Myocyte (in vitro differentiated cells): ENCODE results near the gene DFFB. TPM values are rescaled to one million over a fixed set of nuclear protein-coding genes. Genes with fewer than 3 reads are reported as not detected.

Experiments used
- DNase-seq: peaks from one replicate; pipeline ENCODE4 v3.0.0-alpha.2; 2012; ENCODE audit warnings: low read depth
- total RNA-seq: library from RNA; depleted of rRNA; stranded (reverse); fragments of >200 nt; gene quantifications from 2 replicates; pipeline ENCODE4 v1.2.3, GENCODE V29; 2014

DFFB gene
- total RNA-seq, 1 donor from 2014 or later = 3.7 TPM

DNA sequence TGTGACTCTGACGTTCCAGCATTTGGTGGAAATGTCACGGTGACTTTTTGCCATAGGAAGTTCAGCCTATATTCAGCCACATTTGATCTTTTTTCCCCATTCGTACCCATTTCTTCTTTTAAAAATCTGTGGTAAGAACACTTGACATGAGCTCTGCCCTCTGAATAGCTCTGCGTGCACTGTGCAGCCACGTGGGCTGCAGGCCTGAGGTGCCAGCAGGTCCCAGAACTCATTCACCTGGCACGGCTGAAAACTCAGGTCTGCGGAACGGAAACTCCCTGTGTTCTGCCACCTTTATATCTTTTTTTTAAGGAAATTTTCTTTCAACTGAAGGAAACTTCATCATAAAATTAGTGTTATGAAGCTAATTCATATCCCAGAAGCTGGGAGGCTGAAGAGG lies 28.9 kb upstream of the DFFB start:
- no peak for DNase-seq

DNA sequence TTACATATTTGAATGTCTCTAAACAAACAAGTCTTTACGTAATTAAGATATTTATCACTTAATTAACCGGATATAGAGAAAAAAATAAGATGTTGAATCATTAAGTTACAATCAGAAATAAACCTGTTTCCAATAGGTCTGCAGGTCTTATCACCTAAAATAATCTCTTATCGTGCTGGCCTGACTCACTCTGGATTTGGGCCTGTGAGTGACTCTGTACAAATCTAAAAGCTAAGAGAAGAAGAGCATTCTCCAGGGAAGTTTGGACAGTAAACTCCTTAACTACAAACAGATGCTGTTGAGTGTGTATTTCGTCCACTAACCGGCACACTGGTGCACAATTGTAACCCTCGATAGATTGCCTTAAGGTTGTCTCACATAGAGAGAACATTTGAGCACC lies 25.6 kb upstream of the DFFB start:
- no peak for DNase-seq

DNA sequence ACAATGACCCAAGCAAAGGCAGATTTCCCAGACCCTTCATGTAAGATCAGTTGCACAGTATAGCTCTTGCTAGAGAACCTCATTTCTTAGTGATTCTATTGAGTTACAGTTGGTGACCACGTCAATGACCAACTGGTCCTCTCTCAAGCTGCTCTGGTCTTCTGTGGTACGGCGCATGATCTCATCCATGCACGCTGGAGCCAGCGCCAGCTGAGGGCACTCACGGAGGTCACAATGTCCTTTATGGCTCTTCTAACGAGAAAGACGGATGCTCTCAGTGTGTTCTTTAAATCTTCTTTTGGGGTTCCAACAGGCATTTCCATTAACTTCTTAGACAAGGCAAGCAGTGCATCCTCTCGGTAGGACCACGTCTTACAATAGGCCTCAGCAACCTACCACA lies 22.6 kb upstream of the DFFB start:
- no peak for DNase-seq

DNA sequence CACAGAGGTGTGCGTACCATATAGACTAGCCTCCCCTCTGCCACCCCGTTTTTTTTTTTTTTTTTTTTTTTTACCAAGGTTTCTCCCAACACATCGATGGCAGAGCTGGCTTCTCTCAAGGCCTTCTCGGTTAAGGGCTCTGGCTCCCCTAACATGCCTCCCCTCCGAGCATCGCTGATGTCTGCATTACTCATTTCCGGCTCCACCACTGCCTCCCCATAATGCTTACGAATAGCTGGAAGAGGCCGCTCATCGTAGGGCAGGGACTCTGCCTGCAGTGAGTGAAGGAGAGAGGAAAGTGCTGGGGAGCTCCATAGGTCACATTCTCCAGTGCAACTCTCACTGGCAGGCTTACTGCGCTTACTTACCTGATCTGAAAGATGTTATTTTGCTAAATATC lies 20.9 kb upstream of the DFFB start:
- no peak for DNase-seq

DNA sequence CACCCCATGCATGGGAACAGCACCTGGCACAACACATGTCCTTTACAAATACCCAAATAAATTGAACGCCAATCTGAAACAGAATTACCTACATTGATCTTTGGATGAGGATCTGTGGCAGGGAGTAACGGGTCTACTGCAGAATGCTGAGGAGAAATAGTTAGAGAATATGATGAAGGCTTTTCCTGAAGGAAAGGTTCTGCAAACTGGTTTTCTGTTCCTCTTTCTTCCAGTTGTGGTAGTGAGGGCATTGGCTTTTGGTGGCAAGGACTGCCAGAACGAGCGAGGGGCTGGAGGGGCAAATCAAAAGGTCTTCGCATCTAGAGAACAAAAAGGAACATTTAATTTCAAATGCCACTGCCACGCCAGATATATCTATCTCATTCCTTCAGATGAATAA lies 20.1 kb upstream of the DFFB start:
- no peak for DNase-seq

DNA sequence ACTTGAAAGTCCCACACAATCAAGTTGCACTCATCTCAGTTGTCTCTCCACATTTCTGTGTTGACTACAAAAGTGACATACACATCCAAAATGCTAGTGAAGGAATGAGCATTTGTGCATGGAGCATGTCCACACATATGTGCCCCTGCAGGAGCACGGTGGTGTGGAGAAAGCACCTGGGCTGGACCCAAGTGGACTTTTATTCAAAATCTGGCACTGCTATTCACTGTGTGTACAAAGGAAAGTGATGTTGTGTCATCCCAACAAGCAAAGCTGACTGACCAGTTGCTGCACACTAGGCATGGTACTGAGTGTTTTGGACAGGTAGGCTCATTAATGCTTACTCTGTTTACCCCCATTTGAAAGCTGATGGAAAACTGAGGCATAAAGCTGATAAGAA lies 19.6 kb upstream of the DFFB start:
- DNase-seq = no peak

DNA sequence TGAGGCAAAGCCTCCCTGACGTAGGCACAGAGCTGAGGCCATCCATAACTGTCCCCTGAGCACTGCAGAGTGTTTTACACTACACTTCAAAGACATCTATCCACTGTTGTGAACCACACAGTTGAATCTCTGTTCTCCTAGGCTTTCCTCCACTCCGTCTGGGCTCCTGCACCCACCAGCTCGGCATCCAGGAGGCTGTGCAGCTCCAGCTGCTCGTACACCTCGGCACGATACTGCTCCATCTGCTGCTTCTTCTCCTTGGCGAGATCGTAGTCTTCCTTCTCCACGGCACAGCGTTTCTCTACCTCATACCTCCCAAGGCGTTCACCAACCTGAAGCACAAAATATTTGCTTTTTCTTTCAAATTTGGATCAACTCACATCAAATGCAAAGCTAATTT lies 18.5 kb upstream of the DFFB start:
- no peak for DNase-seq

DNA sequence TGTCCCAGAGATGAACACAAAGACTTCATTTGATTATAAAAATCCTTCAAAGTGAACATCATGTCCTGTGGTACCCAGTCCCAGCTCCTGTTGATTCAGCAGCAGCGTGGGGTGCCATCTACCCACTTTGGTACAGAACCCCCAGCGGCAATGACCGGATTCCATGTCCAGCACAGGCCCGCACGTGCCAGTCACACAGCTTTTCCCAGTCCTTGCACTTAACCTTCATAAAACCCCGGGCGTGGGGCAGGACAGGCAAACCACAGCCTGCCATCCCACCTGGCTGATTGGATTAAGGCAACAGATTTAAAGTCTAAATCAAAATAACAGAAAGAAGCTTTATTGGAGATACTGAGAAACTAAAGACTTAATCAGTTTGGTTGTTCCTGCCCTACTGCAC lies 15.8 kb upstream of the DFFB start:
- no peak for DNase-seq

DNA sequence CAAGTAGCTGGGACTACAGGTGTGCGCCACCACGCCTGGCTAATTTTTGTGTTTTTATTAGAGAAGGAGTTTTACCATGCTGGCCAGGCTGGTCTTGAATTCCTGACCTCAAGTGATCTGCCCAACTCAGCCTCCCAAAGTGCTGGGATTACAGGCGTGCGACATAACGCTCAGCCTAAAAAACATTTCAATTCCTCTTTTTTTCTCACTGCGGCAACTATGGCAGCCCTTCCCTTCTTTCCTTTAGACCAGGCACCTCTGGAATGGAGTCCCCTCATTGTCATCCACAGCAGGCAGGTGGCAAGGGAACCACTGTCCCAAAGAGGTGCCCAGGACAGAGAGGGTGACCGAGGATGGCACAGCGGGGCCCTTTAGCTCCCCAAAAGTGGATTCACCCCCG lies 14.4 kb upstream of the DFFB start:
- DNase-seq = no peak

DNA sequence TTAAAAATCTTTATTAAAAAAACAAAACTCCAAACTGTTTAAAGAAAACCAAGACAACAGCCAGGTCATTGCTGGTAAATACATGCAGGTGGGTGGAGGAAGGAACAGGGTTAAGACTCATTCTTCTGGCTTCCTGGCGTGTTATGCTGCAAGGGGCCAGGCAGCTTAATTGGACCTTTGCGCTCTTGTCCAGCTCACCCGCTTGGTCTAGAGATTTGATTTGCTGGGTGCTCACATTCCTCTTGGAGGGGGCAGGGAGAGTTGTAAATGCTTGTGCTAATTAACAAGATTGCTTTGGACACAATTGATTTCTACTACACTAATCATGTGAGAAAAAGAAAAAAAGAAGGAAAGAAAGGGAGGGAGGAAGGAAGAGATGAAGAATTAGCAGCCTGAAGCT lies 10.7 kb upstream of the DFFB start:
- DNase-seq = no peak

DNA sequence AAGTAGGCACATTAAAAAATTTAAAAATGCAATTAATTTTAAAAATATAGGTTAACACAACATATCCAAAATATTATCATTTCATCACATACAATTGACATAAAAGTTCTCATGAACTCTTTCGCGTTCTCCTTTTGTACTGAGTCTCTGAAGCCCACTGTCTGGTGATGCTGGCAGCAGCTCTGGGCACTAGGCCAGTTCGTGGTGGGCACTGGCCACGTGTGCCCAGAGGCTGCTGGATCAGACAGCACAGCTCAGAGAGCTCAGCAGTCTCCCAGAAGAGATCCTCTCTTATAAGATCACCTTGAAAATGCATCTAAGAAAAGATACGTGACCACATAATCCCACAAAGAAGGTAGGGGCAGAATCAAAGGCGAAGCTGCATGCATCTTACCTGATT lies 10.2 kb upstream of the DFFB start:
- no peak for DNase-seq

DNA sequence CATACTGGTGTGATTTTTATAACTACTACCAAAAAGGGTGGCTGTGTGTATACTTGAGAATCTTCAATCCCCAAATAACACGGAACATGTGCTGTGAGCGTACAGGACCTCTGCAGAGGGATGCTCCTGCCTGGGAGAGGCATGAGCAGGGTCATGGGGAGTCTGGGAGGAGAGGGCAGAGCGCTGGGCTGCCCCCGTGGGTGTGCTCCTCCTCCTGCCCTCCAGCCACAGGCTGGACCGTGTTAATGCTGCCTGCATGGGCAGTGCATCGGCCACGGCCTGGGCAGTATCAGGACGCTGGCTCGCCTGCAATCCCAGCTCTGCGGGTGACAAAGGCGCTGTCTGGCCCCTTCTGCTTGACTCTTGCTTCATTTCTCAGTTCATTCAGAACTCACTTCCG lies 6.4 kb upstream of the DFFB start:
- no peak for DNase-seq

DNA sequence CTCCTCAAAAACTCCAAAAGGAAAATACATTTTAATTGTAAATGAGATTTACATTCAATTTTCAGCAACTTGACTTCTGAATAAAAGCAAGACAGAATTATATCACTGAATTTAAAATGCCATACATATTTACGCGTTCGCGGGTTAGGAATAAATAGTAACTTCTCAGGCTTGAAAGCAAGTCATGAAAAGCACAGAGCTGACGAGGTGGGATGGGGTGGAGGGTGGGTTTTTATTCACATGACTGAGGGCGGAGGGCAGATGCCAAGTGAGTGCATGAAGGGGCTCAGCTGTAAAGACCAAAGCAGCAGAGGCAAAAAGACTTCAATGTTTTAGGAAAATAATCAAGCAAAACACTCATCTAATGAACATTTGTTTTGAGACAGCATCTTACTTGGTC lies 6.0 kb upstream of the DFFB start:
- DNase-seq = no peak

DNA sequence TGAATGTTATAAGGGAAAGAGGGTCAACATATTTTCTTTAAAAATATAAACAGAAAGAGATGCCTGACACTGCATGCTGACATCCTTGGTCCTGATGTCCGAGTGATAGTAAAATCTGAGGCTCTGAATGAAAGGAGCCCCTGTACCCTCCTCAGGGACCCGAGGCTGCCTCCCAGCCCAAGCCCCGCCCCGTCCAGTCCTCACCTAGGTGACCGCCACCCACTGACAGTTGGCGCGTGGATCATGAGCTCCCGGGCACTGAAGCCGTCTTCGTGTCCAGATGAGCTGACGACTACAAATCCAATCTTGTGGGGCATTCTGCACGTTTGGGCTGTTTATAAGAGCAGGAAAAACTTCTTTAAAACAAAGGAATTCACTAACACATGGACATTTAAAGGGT lies 5.2 kb upstream of the DFFB start:
- no peak for DNase-seq

DNA sequence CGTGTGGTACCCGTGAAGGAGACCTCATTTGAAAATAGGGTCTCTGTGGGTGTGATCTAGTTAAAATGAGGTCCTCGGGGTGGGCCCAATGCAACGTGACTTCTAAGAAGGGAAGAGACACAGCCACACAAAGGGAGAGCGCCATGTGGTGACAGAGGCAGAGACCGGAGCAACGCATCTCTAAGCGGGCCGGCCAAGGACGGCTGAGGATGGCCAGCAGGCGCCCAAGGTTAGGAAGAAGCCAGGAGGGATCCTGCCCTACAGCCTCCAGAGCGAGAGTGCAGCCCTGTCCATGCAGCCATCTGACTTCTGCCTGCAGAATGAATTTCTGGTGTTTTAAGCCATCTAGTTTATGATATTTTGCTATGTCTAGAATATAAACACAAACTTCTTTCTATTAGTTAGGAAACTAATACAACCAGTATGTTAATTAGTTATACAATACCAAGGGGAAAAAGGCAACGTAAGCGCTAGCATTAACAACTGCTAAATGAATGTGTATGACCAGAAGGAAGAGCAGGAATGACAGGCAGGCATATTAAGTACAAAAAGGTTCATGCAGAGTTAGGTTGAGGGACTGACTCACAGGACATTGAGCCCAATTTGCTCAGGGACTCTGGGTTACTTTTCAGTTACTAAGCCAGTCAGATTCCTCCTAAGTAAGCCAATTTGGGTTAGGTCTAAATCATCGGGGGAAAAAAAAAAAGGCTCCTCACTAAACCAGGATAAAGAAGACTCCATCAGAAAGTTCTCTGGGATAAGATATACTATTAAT lies 4.4 kb upstream of the DFFB start:
- DNase-seq = no peak

DNA sequence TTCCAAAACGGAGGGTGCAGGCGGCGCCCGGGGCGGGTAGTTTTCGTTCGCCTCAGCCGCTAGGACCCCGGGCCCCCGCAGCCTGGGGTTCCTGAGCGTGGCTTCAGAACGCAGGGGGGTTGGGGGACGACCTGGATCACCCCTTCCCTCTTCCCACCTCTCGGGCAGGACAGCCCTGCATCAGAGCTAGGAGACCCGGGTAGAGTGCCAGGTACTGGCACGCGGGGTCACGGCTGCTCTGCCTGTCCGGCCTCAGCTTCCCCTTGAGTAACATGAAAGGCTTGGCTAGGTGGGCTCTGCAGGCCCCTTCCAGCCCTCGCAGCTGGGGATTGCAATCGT lies 484 bp downstream of the DFFB start:
- DNase-seq = no peak

DNA sequence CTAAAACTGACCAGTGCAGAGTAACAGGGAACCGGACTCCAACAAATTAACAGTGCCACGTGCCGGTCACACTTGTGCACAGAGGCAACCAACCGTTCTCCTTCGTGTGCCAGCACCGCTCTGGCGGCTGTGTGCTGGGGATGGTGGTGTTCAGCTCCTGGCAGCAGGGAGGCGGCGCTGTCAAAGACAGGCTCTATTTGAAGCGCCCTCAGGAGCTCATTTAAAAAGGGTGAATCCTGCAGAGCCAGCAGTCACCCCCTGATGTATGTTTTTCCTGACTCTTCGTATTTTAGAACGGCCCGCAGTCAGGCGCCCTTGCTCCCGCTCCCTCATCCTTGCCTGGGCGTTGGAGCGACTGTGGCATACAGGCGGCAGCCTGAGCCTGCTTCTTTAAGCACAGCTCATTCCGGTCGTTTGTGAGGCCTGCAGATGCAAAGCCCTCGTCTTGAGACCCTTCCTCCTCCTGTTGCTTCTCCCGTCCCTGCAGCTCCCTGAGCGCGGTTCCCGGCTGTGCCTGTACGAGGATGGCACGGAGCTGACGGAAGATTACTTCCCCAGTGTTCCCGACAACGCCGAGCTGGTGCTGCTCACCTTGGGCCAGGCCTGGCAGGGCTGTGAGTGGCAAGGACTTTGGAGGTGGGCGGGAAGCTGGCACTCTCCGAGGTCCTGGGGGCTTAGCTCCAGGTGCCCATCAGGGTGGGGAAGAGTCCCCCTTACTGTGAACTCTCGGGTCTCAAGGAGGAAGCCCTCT lies 1.1 kb downstream of the DFFB start:
- peak; percentile 36 for DNase-seq

DNA sequence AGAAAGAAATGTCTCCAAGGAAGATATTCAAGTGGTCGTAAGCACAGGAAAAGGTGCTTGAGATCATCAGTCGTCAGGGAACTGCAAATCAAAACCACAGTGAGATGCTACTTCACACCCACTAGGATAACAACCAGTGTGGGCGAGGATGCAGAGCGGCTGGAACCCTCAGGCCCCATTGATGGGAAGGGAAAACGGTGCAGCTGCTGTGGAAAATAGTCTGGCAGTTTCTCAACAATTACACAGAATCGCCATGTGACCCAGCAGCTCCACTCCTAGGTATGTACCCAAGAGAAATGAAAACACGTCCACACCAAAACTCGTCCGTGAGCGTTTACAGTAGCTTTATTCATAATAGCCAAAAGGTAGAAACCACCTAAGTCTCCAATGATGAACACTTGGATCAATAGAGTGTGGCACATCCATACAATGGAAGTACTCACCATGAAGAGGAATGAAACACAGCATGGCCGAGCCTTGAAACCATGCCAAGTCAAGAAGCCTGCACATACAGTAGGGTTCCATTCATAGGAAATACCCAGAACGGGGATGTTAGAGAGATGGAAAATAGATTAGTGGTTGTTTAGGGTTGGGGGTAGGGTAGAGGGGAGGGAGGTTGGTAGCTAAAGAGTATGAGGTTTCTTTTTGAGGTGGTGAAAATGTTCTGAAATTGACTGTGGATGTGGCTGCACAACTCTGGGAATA lies 6.1 kb downstream of the DFFB start:
- peak; percentile 78 for DNase-seq

DNA sequence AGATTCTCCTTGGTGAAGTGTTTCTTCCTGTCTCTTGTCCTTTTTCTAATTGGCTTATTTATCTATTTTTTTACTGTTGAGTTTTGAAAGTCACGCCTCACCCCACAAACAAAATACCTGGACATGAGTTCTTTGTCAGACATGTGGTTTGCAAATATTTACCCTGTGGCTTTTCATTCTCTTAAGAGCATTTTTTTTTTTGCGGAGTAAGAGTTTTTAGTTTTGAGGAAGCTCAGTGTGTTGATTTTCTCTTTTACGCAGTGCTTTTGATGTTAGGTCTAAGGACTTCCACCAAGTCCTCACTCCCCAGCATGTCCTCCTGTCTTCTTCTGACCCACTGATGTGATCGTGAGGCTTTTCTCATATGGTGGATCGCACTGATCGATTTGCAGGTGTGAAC lies 7.6 kb downstream of the DFFB start:
- no peak for DNase-seq

DNA sequence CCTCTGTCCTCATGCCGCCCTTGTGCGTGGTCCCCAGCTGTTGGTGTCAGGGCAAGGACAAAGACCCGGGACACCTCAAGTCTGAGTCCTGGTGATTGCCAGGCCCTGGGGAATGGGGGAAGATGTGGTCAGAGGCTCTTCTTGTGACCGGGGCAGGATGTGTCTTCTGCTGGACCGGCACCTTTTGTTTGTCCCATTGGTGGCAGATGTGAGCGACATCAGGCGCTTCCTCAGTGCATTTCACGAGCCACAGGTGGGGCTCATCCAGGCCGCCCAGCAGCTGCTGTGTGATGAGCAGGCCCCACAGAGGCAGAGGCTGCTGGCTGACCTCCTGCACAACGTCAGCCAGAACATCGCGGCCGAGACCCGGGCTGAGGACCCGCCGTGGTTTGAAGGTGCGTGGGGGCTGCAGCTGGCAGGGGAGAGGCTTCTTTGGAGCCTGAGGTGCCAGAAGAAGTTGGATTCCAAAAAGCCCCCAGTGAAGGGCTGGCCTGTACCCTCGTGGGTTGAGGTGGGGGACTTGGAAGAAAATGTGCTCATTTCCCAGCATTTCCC lies 8.4 kb downstream of the DFFB start:
- DNase-seq = no peak

DNA sequence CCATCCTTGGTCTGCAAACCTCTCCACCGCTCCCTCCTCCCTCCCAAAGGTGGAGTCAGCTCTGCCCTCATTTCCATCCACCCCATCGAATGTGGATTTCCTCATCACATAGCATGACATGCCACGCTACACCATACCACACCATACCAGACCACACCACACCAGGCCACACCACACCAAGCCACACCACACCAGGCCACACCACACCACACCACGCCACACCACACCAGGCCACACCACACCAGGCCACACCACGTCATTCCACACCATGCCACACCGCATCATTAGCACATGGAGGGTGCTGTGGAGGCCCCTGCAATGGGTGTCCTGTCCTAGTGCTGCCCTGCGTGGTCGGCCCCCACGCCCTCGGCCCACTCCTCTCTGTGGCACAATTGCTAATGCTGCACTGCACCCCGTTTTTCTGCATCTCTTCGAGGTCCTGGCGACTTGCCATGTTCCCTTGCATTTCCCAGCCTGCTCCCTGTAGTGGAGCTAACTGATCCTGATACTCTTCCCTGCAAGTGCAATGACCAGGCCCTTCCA lies 11.3 kb downstream of the DFFB start:
- DNase-seq = no peak

DNA sequence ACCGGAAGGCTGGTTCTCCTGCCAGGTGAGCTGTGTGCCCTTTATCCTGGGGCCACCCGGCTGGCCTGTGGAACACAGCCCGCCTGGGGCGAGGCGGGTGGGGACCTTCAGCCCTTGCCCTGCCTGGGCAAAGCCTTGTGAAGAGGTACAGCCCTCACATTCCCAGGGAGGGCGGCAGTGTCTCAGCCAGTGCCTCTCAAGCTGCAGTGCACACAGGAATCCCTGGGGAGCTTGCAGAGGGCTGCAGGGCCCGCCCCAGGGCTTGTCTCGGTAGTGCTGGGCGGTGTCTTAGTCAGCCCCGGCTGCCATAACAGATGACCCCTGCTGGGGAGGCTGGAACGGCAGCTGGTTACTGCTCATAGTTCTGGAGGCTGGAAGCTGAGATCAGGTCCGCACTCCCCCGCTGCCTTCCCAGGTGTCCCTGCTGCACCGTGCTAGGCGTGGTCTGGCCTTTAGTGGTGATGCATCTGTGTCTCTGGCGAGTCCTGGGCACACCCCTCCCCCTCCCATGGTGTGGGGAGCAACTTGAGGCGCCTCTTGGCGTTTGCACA lies 12.6 kb downstream of the DFFB start:
- DNase-seq = peak; percentile 54
